Neuron (in vitro differentiated cells): ENCODE measurements around the gene ZNF292.
A peak's percentile ranks its signal among the peaks of the same experiment; 100 is the strongest.
"Not testable (repeated sequence)": the region's sequence is repeated elsewhere in the genome, so short reads cannot be mapped to it uniquely, and the experiment has no call there.

Experiments
- H2AFZ ChIP-seq: one replicate; pipeline ENCODE4 v1.6.1; 2013; ENCODE audit warnings: low read depth, mild to moderate bottlenecking, inconsistent platforms, low read length, moderate library complexity
- H3K27me3 ChIP-seq: one replicate; pipeline ENCODE4 v1.6.1; 2013; ENCODE audit warnings: low read length; ENCODE audit not compliant: insufficient read depth
- H3K36me3 ChIP-seq: one replicate; pipeline ENCODE4 v1.6.1; 2013; ENCODE audit warnings: low read length; ENCODE audit not compliant: insufficient read depth
- H3K4me1 ChIP-seq: one replicate; pipeline ENCODE4 v1.6.1; 2013; ENCODE audit warnings: low read length; ENCODE audit not compliant: insufficient read depth
- H3K4me3 ChIP-seq: 2 replicates; pipeline ENCODE4 v1.5.1; 2013; ENCODE audit warnings: mild to moderate bottlenecking, low read length, moderate library complexity
- H3K9me3 ChIP-seq: one replicate; pipeline ENCODE4 v1.6.1; 2013; ENCODE audit warnings: low read length

ZNF292 gene

GRCh38 chr6:87154993-87155841 lies at the start of gene ZNF292:
Gene ZNF292 (plus strand): TSS chr6:87155565. CDS start chr6:87155592, 27 bp downstream.
- peak within 1 kb of the TSS; percentile 18 for H2AFZ ChIP-seq
- no peaks in the 10 kb centered on the region for H3K27me3 ChIP-seq
- no peaks in the 10 kb centered on the region for H3K9me3 ChIP-seq
- peaks cover 7% of the 10 kb centered on the region for H3K36me3 ChIP-seq
- peak within 1 kb of the TSS; percentile 65 for H3K4me3 ChIP-seq
- H3K4me1 ChIP-seq: peaks cover 10% of the 10 kb centered on the region

GRCh38 chr6:87105823-87106222 lies 49.5 kb upstream of the ZNF292 start:
- peaks cover 11% of the 10 kb centered on the region for H3K27me3 ChIP-seq
- H3K9me3 ChIP-seq: no peaks in the 10 kb centered on the region
- H3K4me1 ChIP-seq: peaks cover 10% of the 10 kb centered on the region
- no peaks in the 10 kb centered on the region for H3K36me3 ChIP-seq
- H2AFZ ChIP-seq: no peak overlapping the region
- no peak overlapping the region for H3K4me3 ChIP-seq

- no peak overlapping the region for H3K4me3 ChIP-seq
- peaks cover 11% of the 10 kb centered on the region for H3K27me3 ChIP-seq
- no peaks in the 10 kb centered on the region for H3K9me3 ChIP-seq
- H3K4me1 ChIP-seq: no peaks in the 10 kb centered on the region
- no peaks in the 10 kb centered on the region for H3K36me3 ChIP-seq
- H2AFZ ChIP-seq: no peak overlapping the region
Observed at GRCh38 chr6:87110636-87111035, 44.7 kb upstream of the ZNF292 start.

- Histone ChIP-seq H3K27me3 (no peaks in the 10 kb centered on the region), H3K4me3 (no peak overlapping the region), H2AFZ (no peak overlapping the region), H3K4me1 (no peaks in the 10 kb centered on the region), H3K9me3 (no peaks in the 10 kb centered on the region), H3K36me3 (no peaks in the 10 kb centered on the region)
Observed at GRCh38 chr6:87115402-87116135, 39.8 kb upstream of the ZNF292 start.

GRCh38 chr6:87116922-87117321 lies 38.4 kb upstream of the ZNF292 start:
- Histone ChIP-seq H3K36me3 (no peaks in the 10 kb centered on the region), H3K4me3 (no peak overlapping the region), H2AFZ (no peak overlapping the region), H3K9me3 (no peaks in the 10 kb centered on the region), H3K27me3 (no peaks in the 10 kb centered on the region), H3K4me1 (no peaks in the 10 kb centered on the region)

GRCh38 chr6:87118054-87118453 lies 37.3 kb upstream of the ZNF292 start:
- H3K4me1 ChIP-seq: no peaks in the 10 kb centered on the region
- no peaks in the 10 kb centered on the region for H3K27me3 ChIP-seq
- H3K36me3 ChIP-seq: no peaks in the 10 kb centered on the region
- no peaks in the 10 kb centered on the region for H3K9me3 ChIP-seq
- H2AFZ ChIP-seq: no peak overlapping the region
- no peak overlapping the region for H3K4me3 ChIP-seq

- Histone ChIP-seq H3K9me3 (no peaks in the 10 kb centered on the region), H3K4me1 (no peaks in the 10 kb centered on the region), H3K4me3 (no peak overlapping the region), H2AFZ (no peak overlapping the region), H3K36me3 (no peaks in the 10 kb centered on the region), H3K27me3 (no peaks in the 10 kb centered on the region)
Observed at GRCh38 chr6:87122477-87122876, 32.9 kb upstream of the ZNF292 start.

- no peak overlapping the region for H2AFZ ChIP-seq
- no peaks in the 10 kb centered on the region for H3K9me3 ChIP-seq
- no peaks in the 10 kb centered on the region for H3K36me3 ChIP-seq
- no peaks in the 10 kb centered on the region for H3K4me1 ChIP-seq
- H3K27me3 ChIP-seq: no peaks in the 10 kb centered on the region
- H3K4me3 ChIP-seq: no peak overlapping the region
Observed at GRCh38 chr6:87124074-87124473, 31.3 kb upstream of the ZNF292 start.

- Histone ChIP-seq H3K27me3 (no peaks in the 10 kb centered on the region), H2AFZ (no peak overlapping the region), H3K4me1 (no peaks in the 10 kb centered on the region), H3K4me3 (no peak overlapping the region), H3K36me3 (no peaks in the 10 kb centered on the region), H3K9me3 (no peaks in the 10 kb centered on the region)
Observed at GRCh38 chr6:87126501-87126900, 28.9 kb upstream of the ZNF292 start.

GRCh38 chr6:87127737-87128136 lies 27.6 kb upstream of the ZNF292 start:
- no peaks in the 10 kb centered on the region for H3K9me3 ChIP-seq
- no peaks in the 10 kb centered on the region for H3K36me3 ChIP-seq
- no peak overlapping the region for H3K4me3 ChIP-seq
- H2AFZ ChIP-seq: no peak overlapping the region
- H3K27me3 ChIP-seq: no peaks in the 10 kb centered on the region
- H3K4me1 ChIP-seq: no peaks in the 10 kb centered on the region

- no peaks in the 10 kb centered on the region for H3K4me1 ChIP-seq
- H3K27me3 ChIP-seq: peaks cover 4% of the 10 kb centered on the region
- peaks cover 3% of the 10 kb centered on the region for H3K9me3 ChIP-seq
- no peak overlapping the region for H2AFZ ChIP-seq
- H3K4me3 ChIP-seq: no peak overlapping the region
- H3K36me3 ChIP-seq: no peaks in the 10 kb centered on the region
Observed at GRCh38 chr6:87136963-87137362, 18.4 kb upstream of the ZNF292 start.

GRCh38 chr6:87139236-87139635 lies 16.1 kb upstream of the ZNF292 start:
- Histone ChIP-seq H3K4me3 (no peak overlapping the region), H3K27me3 (no peaks in the 10 kb centered on the region), H3K9me3 (peaks cover 3% of the 10 kb centered on the region), H2AFZ (no peak overlapping the region), H3K36me3 (no peaks in the 10 kb centered on the region), H3K4me1 (no peaks in the 10 kb centered on the region)

GRCh38 chr6:87139927-87140326 lies 15.4 kb upstream of the ZNF292 start:
- H3K36me3 ChIP-seq, H2AFZ ChIP-seq, H3K4me1 ChIP-seq, H3K4me3 ChIP-seq, H3K27me3 ChIP-seq, H3K9me3 ChIP-seq: not testable (repeated sequence)
